Measurements from ENCODE around the gene TRERF1. TPM values are rescaled to one million over a fixed set of nuclear protein-coding genes. Genes with fewer than 3 reads are reported as not detected.

Gene TRERF1
- total RNA-seq, 1 donor from 2014 or later, result 12.8 TPM

DNA sequence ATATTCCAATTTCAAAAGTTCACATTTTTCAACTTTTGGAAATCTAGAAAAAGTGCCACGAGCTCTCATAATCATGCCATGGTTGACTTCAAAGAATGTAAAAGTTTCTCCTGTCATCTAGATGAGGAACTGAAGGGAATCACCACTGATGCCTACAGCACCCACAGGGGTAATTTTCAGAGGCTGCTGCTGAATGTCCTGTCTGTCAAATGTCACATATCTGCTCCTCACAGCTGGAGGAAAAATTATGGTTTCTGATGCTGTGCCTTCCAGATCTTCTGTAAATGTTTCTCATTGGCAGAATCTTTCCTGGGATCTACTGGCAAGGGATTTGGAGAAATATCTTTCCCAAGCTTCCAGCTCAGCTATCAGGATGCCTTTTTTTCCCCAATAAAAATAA lies 32.5 kb upstream of the TRERF1 start:
- DNase-seq, result no peak
- H3K9me3 Mint-ChIP-seq (ENCODE audit: unreplicated experiment), result no peaks in the 10 kb centered on the region
- H3K36me3 Mint-ChIP-seq (ENCODE audit: unreplicated experiment), result no peaks in the 10 kb centered on the region
- no peak overlapping the region for H3K4me3 Mint-ChIP-seq (ENCODE audit: unreplicated experiment)
- no peaks in the 10 kb centered on the region for H3K4me1 Mint-ChIP-seq (ENCODE audit: low read depth, unreplicated experiment)
- no peak overlapping the region for H3K27ac Mint-ChIP-seq (ENCODE audit: unreplicated experiment)
- H3K27me3 Mint-ChIP-seq (ENCODE audit: unreplicated experiment), result no peaks in the 10 kb centered on the region
- TF ChIP-seq, protein P1, sequence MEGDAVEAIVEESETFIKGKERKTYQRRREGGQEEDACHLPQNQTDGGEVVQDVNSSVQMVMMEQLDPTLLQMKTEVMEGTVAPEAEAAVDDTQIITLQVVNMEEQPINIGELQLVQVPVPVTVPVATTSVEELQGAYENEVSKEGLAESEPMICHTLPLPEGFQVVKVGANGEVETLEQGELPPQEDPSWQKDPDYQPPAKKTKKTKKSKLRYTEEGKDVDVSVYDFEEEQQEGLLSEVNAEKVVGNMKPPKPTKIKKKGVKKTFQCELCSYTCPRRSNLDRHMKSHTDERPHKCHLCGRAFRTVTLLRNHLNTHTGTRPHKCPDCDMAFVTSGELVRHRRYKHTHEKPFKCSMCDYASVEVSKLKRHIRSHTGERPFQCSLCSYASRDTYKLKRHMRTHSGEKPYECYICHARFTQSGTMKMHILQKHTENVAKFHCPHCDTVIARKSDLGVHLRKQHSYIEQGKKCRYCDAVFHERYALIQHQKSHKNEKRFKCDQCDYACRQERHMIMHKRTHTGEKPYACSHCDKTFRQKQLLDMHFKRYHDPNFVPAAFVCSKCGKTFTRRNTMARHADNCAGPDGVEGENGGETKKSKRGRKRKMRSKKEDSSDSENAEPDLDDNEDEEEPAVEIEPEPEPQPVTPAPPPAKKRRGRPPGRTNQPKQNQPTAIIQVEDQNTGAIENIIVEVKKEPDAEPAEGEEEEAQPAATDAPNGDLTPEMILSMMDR (IDR thresholded peaks at IDR 0.05; ENCODE audit: partially characterized antibody, unreplicated experiment), result no peak

DNA sequence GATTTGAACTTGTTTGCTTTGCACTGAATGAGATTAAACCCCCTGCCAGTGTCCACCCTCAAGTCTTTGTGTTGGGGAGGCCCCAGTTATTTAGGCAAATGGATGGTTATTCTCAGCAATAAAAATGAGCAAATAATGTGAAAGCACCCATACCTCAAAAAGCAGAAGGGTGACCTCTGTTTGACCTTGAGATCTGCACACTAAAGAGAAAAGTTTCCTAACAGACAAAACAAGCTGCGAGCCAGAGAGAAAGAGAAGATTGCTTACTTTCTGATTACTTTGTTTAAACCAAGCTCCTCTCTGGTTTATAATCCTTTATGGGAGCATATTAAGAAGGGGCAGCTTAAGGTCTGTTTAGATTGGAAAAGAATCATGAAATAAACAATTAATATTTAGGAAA lies 30.4 kb upstream of the TRERF1 start:
- TF ChIP-seq, protein P1 (IDR thresholded peaks at IDR 0.05; ENCODE audit: partially characterized antibody, unreplicated experiment), result no peak
- Mint-ChIP-seq H3K4me3 (ENCODE audit: unreplicated experiment) (no peak overlapping the region), H3K36me3 (ENCODE audit: unreplicated experiment) (no peaks in the 10 kb centered on the region), H3K4me1 (ENCODE audit: low read depth, unreplicated experiment) (no peaks in the 10 kb centered on the region), H3K27ac (ENCODE audit: unreplicated experiment) (no peak overlapping the region), H3K27me3 (ENCODE audit: unreplicated experiment) (no peaks in the 10 kb centered on the region), H3K9me3 (ENCODE audit: unreplicated experiment) (no peaks in the 10 kb centered on the region)
- no peak for DNase-seq

DNA sequence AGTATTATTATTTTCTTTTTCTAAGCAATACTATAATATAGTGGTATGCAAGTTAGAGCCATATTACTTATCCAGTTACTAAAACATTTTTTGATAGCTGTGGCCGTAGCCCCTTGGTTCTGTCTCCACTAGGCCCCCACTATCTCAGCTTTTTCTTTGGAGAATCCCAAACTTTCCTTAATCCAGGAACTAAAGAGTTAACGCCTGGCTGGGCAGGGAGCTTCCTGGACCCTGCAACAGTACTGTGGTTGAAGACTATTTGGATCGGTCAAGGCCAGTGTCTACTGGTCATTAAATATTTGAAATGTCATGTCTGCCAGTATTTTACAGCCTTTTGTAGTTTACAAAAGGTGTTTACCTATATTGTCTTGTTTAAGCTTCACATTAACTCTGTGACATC lies 20.0 kb upstream of the TRERF1 start:
- no peaks in the 10 kb centered on the region for H3K27me3 Mint-ChIP-seq (ENCODE audit: unreplicated experiment)
- H3K27ac Mint-ChIP-seq (ENCODE audit: unreplicated experiment), result no peak overlapping the region
- TF ChIP-seq, protein P1 (IDR thresholded peaks at IDR 0.05; ENCODE audit: partially characterized antibody, unreplicated experiment), result no peak
- no peaks in the 10 kb centered on the region for H3K36me3 Mint-ChIP-seq (ENCODE audit: unreplicated experiment)
- H3K4me1 Mint-ChIP-seq (ENCODE audit: low read depth, unreplicated experiment), result no peaks in the 10 kb centered on the region
- no peak overlapping the region for H3K4me3 Mint-ChIP-seq (ENCODE audit: unreplicated experiment)
- peaks cover 1% of the 10 kb centered on the region for H3K9me3 Mint-ChIP-seq (ENCODE audit: unreplicated experiment)
- no peak for DNase-seq

DNA sequence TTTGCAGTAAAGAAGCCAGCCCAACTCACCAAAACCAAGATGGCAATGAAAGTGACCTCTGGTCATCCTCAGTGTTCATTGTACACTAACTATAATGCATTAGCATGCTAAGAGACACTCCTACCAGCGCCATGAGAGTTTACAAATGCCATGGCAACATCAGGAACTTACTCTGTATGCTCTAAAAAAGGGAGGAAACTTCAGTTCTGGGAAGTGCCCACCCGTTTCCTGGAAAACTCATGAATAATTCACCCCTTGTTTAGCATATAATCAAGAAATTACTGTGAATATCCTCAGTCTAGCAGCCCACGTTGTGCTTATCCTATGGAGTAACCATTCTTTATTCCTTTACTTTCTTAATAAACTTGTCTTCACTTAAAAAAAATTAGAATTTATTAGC lies 19.4 kb upstream of the TRERF1 start:
- TF ChIP-seq, protein P1 (IDR thresholded peaks at IDR 0.05; ENCODE audit: partially characterized antibody, unreplicated experiment), result no peak
- DNase-seq, result no peak
- no peaks in the 10 kb centered on the region for H3K4me1 Mint-ChIP-seq (ENCODE audit: low read depth, unreplicated experiment)
- H3K27ac Mint-ChIP-seq (ENCODE audit: unreplicated experiment), result no peak overlapping the region
- no peak overlapping the region for H3K4me3 Mint-ChIP-seq (ENCODE audit: unreplicated experiment)
- H3K9me3 Mint-ChIP-seq (ENCODE audit: unreplicated experiment), result peaks cover 1% of the 10 kb centered on the region
- H3K27me3 Mint-ChIP-seq (ENCODE audit: unreplicated experiment), result no peaks in the 10 kb centered on the region
- no peaks in the 10 kb centered on the region for H3K36me3 Mint-ChIP-seq (ENCODE audit: unreplicated experiment)

DNA sequence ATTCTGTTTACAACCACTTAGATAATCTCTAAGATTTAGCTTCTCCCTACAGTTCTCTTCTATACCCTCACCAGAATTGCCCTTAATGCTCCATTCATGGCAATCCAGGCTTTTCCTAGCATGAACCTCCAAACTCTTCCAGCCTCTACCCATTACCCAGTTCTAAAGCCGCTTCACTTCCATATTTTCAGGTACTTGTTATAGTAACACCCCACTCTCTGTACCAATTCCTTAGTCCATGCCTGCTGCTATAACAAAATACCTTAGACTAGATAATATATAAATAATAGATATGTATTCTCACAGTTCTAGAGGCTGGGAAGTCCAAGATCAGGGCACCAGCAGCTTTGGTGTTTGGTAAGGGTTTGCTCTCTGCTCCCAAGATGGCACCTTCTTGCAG lies 16.5 kb upstream of the TRERF1 start:
- H3K27me3 Mint-ChIP-seq (ENCODE audit: unreplicated experiment), result peaks cover 2% of the 10 kb centered on the region
- TF ChIP-seq, protein P1 (IDR thresholded peaks at IDR 0.05; ENCODE audit: partially characterized antibody, unreplicated experiment), result no peak
- no peak for DNase-seq
- H3K36me3 Mint-ChIP-seq (ENCODE audit: unreplicated experiment), result peaks cover 6% of the 10 kb centered on the region
- no peak overlapping the region for H3K27ac Mint-ChIP-seq (ENCODE audit: unreplicated experiment)
- H3K4me1 Mint-ChIP-seq (ENCODE audit: low read depth, unreplicated experiment), result no peaks in the 10 kb centered on the region
- H3K9me3 Mint-ChIP-seq (ENCODE audit: unreplicated experiment), result peaks cover 1% of the 10 kb centered on the region
- no peak overlapping the region for H3K4me3 Mint-ChIP-seq (ENCODE audit: unreplicated experiment)
